GM12878 (cell line): ENCODE data around the gene SCYL1. TPM values are rescaled to one million over a fixed set of nuclear protein-coding genes. Genes with fewer than 3 reads are reported as not detected.

Experiments used
- BMI1 ChIP-seq: fragments of 450-650 bp; IDR thresholded peaks from 2 replicates; pipeline ENCODE4 v1.6.1; 2016; ENCODE audit warnings: mild to moderate bottlenecking, moderate library complexity, borderline replicate concordance
- CBX5 ChIP-seq: sonication (generic); IDR thresholded peaks from 2 replicates; pipeline ENCODE4 v1.6.1; 2016; ENCODE audit warnings: low read depth, moderate library complexity, mild to moderate bottlenecking, inconsistent platforms
- EGR1 ChIP-seq, 2 experiments: IDR thresholded peaks; 1 replicate in 1 of 2; 2 replicates in 1 of 2; pipeline ENCODE4 v1.6.1; 2011 to 2012; ENCODE audit warnings: low read depth in 2 of 2, low read length in 2 of 2, borderline replicate concordance in 1 of 2, mild to moderate bottlenecking in 1 of 2, moderate library complexity in 1 of 2
- EP300 ChIP-seq, 2 experiments: fragments of 150-350 bp in 1 of 2; IDR thresholded peaks; 2 replicates each; pipeline ENCODE4 v1.6.1; 2011 to 2012; ENCODE audit warnings: low read depth in 2 of 2, low read length in 2 of 2, borderline replicate concordance in 1 of 2, improper control_type of control experiment in 1 of 2, inconsistent platforms in 1 of 2; ENCODE audit not compliant: control insufficient read depth in 1 of 2
- ESRRA ChIP-seq: IDR thresholded peaks from 2 replicates; pipeline ENCODE4 v1.6.1; 2012; ENCODE audit warnings: mild to moderate bottlenecking, low read length, improper control_type of control experiment
- FOXK2 ChIP-seq: fragments of 450-650 bp; IDR thresholded peaks from 2 replicates; pipeline ENCODE4 v1.6.1; 2017; ENCODE audit warnings: mild to moderate bottlenecking, moderate library complexity
- GABPA ChIP-seq: IDR thresholded peaks from 2 replicates; pipeline ENCODE4 v1.6.1; 2014; ENCODE audit warnings: antibody characterized with exemption, low read depth, mild to moderate bottlenecking, inconsistent platforms
- MLLT1 ChIP-seq: fragments of 450-650 bp; IDR thresholded peaks from 2 replicates; pipeline ENCODE4 v1.6.1; 2016; ENCODE audit warnings: mild to moderate bottlenecking
- NKRF ChIP-seq: fragments of 450-650 bp; conservative IDR thresholded peaks from 2 replicates; pipeline ENCODE4 v1.6.1; 2017; ENCODE audit warnings: mild to moderate bottlenecking, moderate library complexity
- PAX8 ChIP-seq: fragments of 450-650 bp; IDR thresholded peaks from 2 replicates; pipeline ENCODE4 v1.6.1; 2017; ENCODE audit warnings: mild to moderate bottlenecking, moderate library complexity
- RAD21 ChIP-seq: IDR thresholded peaks from 2 replicates; pipeline ENCODE4 v1.6.1; 2011; ENCODE audit warnings: mild to moderate bottlenecking, low read depth, low read length, moderate library complexity; ENCODE audit not compliant: insufficient read depth
- RBBP5 ChIP-seq: fragments of 200-600 bp; sonication (generic); conservative IDR thresholded peaks from 2 replicates; pipeline ENCODE4 v1.6.1; 2016
- SIN3A ChIP-seq: IDR thresholded peaks from 2 replicates; pipeline ENCODE4 v1.6.1; 2012; ENCODE audit warnings: low read depth, low read length, improper control_type of control experiment
- SMAD1 ChIP-seq: fragments of 450-650 bp; IDR thresholded peaks from 2 replicates; pipeline ENCODE4 v1.6.1; 2018; ENCODE audit warnings: mild to moderate bottlenecking, low read depth; ENCODE audit not compliant: partially characterized antibody
- SMARCA5 ChIP-seq: fragments of 450-650 bp; IDR thresholded peaks from 2 replicates; pipeline ENCODE4 v1.6.1; 2017; ENCODE audit warnings: mild to moderate bottlenecking
- SREBF2 ChIP-seq: IDR thresholded peaks from 2 replicates; pipeline ENCODE4 v1.6.1; 2012; ENCODE audit warnings: mild to moderate bottlenecking, low read length
- USF2 ChIP-seq: IDR thresholded peaks from 2 replicates; pipeline ENCODE4 v1.6.1; 2011; ENCODE audit warnings: low read depth, low read length, improper control_type of control experiment, borderline replicate concordance
- YY1 ChIP-seq: IDR thresholded peaks from 2 replicates; pipeline ENCODE4 v1.6.1; 2011; ENCODE audit warnings: low read depth, mild to moderate bottlenecking, low read length
- ZNF687 ChIP-seq: fragments of 450-650 bp; IDR thresholded peaks from 2 replicates; pipeline ENCODE4 v1.6.1; 2017; ENCODE audit warnings: mild to moderate bottlenecking, moderate library complexity
- ZZZ3 ChIP-seq: IDR thresholded peaks from 2 replicates; pipeline ENCODE4 v1.6.1; 2011; ENCODE audit warnings: low read depth; ENCODE audit not compliant: control insufficient read depth, insufficient read length
- polyA plus RNA-seq, 11 experiments: library from polyadenylated mRNA; depleted of rRNA in 4 of 11; unstranded in 6 of 11; stranded (reverse) in 5 of 11; fragments of >200 nt; fragmentation: Nextera tagmentation in 4 of 11; fragmentation: Illumina TruSeq in 1 of 11; extraction: Ambion mirVana in 4 of 11; extraction: Trizol in 1 of 11; gene quantifications; 1 replicate in 1 of 11; 2 replicates in 10 of 11; pipeline versions ENCODE4 v1.2.1 to v1.2.3, GENCODE V29; 2011 to 2016; ENCODE audit warnings: inconsistent platforms in 2 of 11, missing spikeins in 2 of 11, low read depth in 1 of 11
- total RNA-seq, 4 experiments: library from RNA; depleted of rRNA in 3 of 4; stranded (reverse); fragments of >200 nt in 3 of 4; fragmentation: Illumina TruSeq in 1 of 4; extraction: Trizol in 1 of 4; gene quantifications; 2 replicates each; pipeline versions ENCODE4 v1.2.1 to v1.2.3, GENCODE V29; 2013 to 2021

SCYL1 gene
- total and polyA plus RNA-seq, 10 of the 15 experiments (the other 5 are each of a cell fraction or from before 2014, with no cell fraction given) = 0.80 to 82.7 (median 51.2) TPM

- TF ChIP-seq EP300 (IDR thresholded peaks at IDR 0.05; ENCODE audit: borderline replicate concordance in 1 of 2, control insufficient read depth in 1 of 2, low read depth in 2 of 2, low read length in 2 of 2) (peak; percentile 86 to 98), NKRF (0 out of 2 replicates have a peak, but pooled peaks have one; percentile 51), SMAD1 (peak; percentile 90), PAX8 (no peak), GABPA (no peak), BMI1 (no peak), ZZZ3 (no peak), RBBP5 (no peak), USF2 (no peak; the same call in 1 of the 2 replicates), FOXK2 (no peak), SIN3A (0 out of 2 replicates have a peak, but pooled peaks have one; percentile 66), SREBF2 (no peak), CBX5 (no peak), MLLT1 (peak; percentile 58), RAD21 (peak; percentile 24; the same call in 1 of the 2 replicates), EGR1 (IDR thresholded peaks at IDR 0.05; ENCODE audit: borderline replicate concordance in 1 of 2, low read depth in 2 of 2, low read length in 2 of 2) (peak; percentile 8 to 97), YY1 (peak; percentile 93), SMARCA5 (no peak), ESRRA (peak; percentile 77; the same call in 1 of the 2 replicates), ZNF687 (peak; percentile 71)
These were observed 27.5 kb upstream of the SCYL1 start (continued) for GRCh38 chr11:65497141-65498041.
